BJ (cell line): ENCODE measurements around the gene CNOT4. TPM values are rescaled to one million over a fixed set of nuclear protein-coding genes. Genes with fewer than 3 reads are reported as not detected.

ENCODE experiments used
- CTCF ChIA-PET: fragments of 350-600 bp; formaldehyde crosslinking; extraction: SDS; loops from one replicate; lab custom pipeline; 2021; ENCODE audit warnings: antibody characterized with exemption, inconsistent platforms; lab: Yijun Ruan, JAX
- POLR2A ChIA-PET: fragments of 300-600 bp; sonication (Branson Sonifier 250); formaldehyde crosslinking; extraction: SDS; loops from one replicate; lab custom pipeline; 2021; ENCODE audit warnings: antibody characterized with exemption; lab: Charles Lee
- DNase-seq: peaks from one replicate; pipeline ENCODE4 v3.0.0-alpha.2; 2011; ENCODE audit warnings: low read depth
- H3K27me3 ChIP-seq: 2 replicates; pipeline ENCODE4 v1.6.0; 2011; ENCODE audit warnings: low read length; ENCODE audit not compliant: control insufficient read depth, insufficient read depth
- H3K36me3 ChIP-seq: 2 replicates; pipeline ENCODE4 v1.5.1; 2011; ENCODE audit warnings: low read length; ENCODE audit not compliant: control insufficient read depth, insufficient read depth
- H3K4me3 ChIP-seq: 2 replicates; pipeline ENCODE4 v1.5.1; 2011; ENCODE audit warnings: low read depth, mild to moderate bottlenecking, control low read depth, low read length
- polyA plus RNA-seq: library from polyadenylated mRNA; depleted of rRNA; stranded (reverse); fragments of >200 nt; gene quantifications from 2 replicates; pipeline ENCODE4 v1.2.3, GENCODE V29; 2011
- TF ChIP-seq, protein P1 (sequence below): IDR thresholded peaks from 2 replicates; pipeline ENCODE4 v1.5.1; 2011; ENCODE audit warnings: low read depth, mild to moderate bottlenecking, control low read depth, inconsistent platforms, low read length, moderate library complexity; ENCODE audit not compliant: insufficient read depth

CNOT4 gene
- polyA plus RNA-seq, 1 experiment: 11.0 TPM

DNA sequence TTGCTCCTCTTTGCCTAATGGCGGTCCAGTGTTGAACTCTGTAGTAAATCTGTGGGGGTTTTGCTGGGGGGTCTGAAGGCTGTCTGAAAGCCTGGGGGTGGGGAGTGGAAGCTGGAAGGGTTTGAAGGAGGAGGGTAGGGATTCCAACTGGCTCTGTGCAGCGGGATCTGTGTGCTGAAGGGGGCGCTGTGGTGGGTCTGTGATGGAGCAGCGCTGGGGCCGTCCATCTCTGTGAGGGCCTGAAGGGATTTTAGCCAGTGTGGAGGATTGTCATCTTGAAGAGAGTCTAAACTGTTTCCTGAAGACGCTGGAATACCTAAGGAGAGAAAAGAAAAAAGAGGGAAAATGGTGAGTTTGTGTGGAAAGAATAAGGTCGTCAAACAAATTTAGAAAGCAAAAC lies 147.0 kb downstream of the CNOT4 start:
- ChIA-PET POLR2A (no interaction called here), CTCF (interaction anchor here (0.6 kb wide), 1 partner anchor 89 kb away, joined by 3 read pairs; no protein-coding TSS in a partner anchor)
- Histone ChIP-seq H3K4me3 (no peak overlapping the region), H3K27me3 (no peaks in the 10 kb centered on the region), H3K36me3 (peaks cover 5% of the 10 kb centered on the region)
- DNase-seq: no peak
- TF ChIP-seq, protein P1, sequence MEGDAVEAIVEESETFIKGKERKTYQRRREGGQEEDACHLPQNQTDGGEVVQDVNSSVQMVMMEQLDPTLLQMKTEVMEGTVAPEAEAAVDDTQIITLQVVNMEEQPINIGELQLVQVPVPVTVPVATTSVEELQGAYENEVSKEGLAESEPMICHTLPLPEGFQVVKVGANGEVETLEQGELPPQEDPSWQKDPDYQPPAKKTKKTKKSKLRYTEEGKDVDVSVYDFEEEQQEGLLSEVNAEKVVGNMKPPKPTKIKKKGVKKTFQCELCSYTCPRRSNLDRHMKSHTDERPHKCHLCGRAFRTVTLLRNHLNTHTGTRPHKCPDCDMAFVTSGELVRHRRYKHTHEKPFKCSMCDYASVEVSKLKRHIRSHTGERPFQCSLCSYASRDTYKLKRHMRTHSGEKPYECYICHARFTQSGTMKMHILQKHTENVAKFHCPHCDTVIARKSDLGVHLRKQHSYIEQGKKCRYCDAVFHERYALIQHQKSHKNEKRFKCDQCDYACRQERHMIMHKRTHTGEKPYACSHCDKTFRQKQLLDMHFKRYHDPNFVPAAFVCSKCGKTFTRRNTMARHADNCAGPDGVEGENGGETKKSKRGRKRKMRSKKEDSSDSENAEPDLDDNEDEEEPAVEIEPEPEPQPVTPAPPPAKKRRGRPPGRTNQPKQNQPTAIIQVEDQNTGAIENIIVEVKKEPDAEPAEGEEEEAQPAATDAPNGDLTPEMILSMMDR: no peak

DNA sequence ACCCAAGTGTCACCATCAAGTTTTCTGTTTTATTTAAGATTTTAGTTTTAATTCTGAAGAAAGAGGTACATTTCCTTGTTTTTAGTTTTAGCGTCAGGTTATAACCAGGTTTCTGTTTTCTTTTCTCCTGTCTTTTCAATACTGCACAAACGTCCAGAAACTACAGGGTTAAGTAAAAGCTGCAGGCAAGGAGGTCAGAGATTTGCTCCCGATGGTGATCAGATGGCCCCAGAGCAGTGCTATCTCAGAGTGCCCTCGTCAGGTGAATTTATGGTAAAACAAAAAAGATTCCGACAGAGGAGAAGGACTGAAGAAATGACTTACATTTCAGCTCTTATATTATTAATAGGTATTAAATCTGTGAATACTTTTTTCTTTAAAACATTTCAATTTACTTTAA lies 148.1 kb downstream of the CNOT4 start:
- H3K36me3 ChIP-seq: peaks cover 5% of the 10 kb centered on the region
- TF ChIP-seq, protein P1: no peak
- ChIA-PET POLR2A (no interaction called here), CTCF (no interaction called here)
- no peaks in the 10 kb centered on the region for H3K27me3 ChIP-seq
- no peak for DNase-seq
- no peak overlapping the region for H3K4me3 ChIP-seq

- DNase-seq: no peak
- TF ChIP-seq, protein P1: no peak
- no peaks in the 10 kb centered on the region for H3K27me3 ChIP-seq
- H3K4me3 ChIP-seq: no peak overlapping the region
- ChIA-PET CTCF (no interaction called here), POLR2A (no interaction called here)
- H3K36me3 ChIP-seq: peaks cover 5% of the 10 kb centered on the region
Observed at GRCh38 chr7:135359615-135360014, 150.3 kb downstream of the CNOT4 start.

- no peak for DNase-seq
- H3K27me3 ChIP-seq: peaks cover 1% of the 10 kb centered on the region; the same call in 1 of the 2 replicates
- no peak overlapping the region for H3K4me3 ChIP-seq
- CTCF ChIA-PET: interaction anchor here (0.7 to 1.0 kb wide), 3 partner anchors 40 to 80 kb away, joined by 3 to 4 read pairs (median 3); no protein-coding TSS in a partner anchor
- no peaks in the 10 kb centered on the region for H3K36me3 ChIP-seq
- TF ChIP-seq, protein P1: no peak
- POLR2A ChIA-PET: no interaction called here
Observed at GRCh38 chr7:135355377-135356048, 154.4 kb downstream of the CNOT4 start.

DNA sequence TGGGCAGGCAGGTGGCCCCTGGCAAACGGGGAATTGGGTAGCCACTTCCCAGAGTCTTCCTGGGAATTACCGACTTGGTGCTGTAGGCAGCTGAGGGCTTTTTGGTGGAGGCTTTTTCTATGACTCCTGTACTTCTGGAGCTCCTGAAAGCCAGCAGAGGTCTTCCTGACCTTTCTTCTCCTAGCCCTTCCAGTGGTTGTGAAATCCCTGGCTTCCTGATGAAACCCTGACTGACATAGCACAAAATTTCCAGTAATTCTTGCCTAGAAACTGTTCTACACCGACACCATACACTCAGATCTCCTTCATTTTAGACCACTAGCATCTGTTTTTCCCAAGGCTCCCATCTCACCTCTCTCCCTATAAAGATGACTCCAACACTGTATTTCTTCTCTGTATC lies 156.1 kb downstream of the CNOT4 start:
- TF ChIP-seq, protein P1: no peak
- DNase-seq: no peak
- H3K27me3 ChIP-seq: peaks cover 1% of the 10 kb centered on the region; the same call in 1 of the 2 replicates
- no peaks in the 10 kb centered on the region for H3K36me3 ChIP-seq
- CTCF ChIA-PET: interaction anchor here (1.3 kb wide), 1 partner anchor 72 kb away, joined by 4 read pairs; no protein-coding TSS in a partner anchor
- POLR2A ChIA-PET: no interaction called here
- H3K4me3 ChIP-seq: no peak overlapping the region
